ENCODE results near the gene ALKBH4.
"Not testable (repeated sequence)": the region's sequence is repeated elsewhere in the genome, so short reads cannot be mapped to it uniquely, and the experiment has no call there.

ALKBH4 gene

GRCh38 chr7:102478314-102479208 lies 13.9 kb upstream of the ALKBH4 start, which contains the start of gene POLR2J:
Gene POLR2J (minus strand): TSS chr7:102478922. CDS start chr7:102478860, 62 bp downstream.
- DNase-seq = peak; percentile 85

GRCh38 chr7:102474736-102475435 lies 10.2 kb upstream of the ALKBH4 start:
- not testable (repeated sequence) for DNase-seq

- not testable (repeated sequence) for DNase-seq
These were observed 9.5 kb upstream of the ALKBH4 start for GRCh38 chr7:102474116-102474515.

- DNase-seq = no peak
These were observed 8.8 kb upstream of the ALKBH4 start for GRCh38 chr7:102473271-102473991.

- peak; percentile 48 for DNase-seq
These were observed 7.7 kb upstream of the ALKBH4 start for GRCh38 chr7:102472126-102473041.

- DNase-seq = no peak
These were observed 7.1 kb upstream of the ALKBH4 start for GRCh38 chr7:102471791-102472125.

GRCh38 chr7:102469972-102470825 lies 5.5 kb upstream of the ALKBH4 start:
- DNase-seq = no peak

- no peak for DNase-seq
These were observed 4.8 kb upstream of the ALKBH4 start for GRCh38 chr7:102469351-102469971.

- no peak for DNase-seq
These were observed 4.1 kb upstream of the ALKBH4 start for GRCh38 chr7:102468478-102469350.

GRCh38 chr7:102467581-102468477 lies 3.2 kb upstream of the ALKBH4 start:
- no peak for DNase-seq

- no peak for DNase-seq
These were observed 1.4 kb upstream of the ALKBH4 start for GRCh38 chr7:102466097-102466496.

- peak; percentile 24 for DNase-seq
These were observed 654 bp downstream of the ALKBH4 start for GRCh38 chr7:102463841-102464576.

GRCh38 chr7:102460467-102460866 lies 4.2 kb downstream of the ALKBH4 start:
- no peak for DNase-seq

- no peak for DNase-seq
These were observed 5.3 kb downstream of the ALKBH4 start for GRCh38 chr7:102459221-102459844.

- DNase-seq = no peak
These were observed 7.2 kb downstream of the ALKBH4 start for GRCh38 chr7:102457352-102457924.

GRCh38 chr7:102456327-102456726 lies 8.3 kb downstream of the ALKBH4 start:
- no peak for DNase-seq

GRCh38 chr7:102455596-102455995 lies 9.1 kb downstream of the ALKBH4 start:
- DNase-seq = no peak
